ENCODE measurements around the gene LRSAM1.
A peak's percentile ranks its signal among the peaks of the same experiment; 100 is the strongest.

LRSAM1 gene

GRCh38 chr9:127421057-127421456, 30.3 kb upstream of the LRSAM1 start:
- no peak overlapping the region for H3K4me3 ChIP-seq (ENCODE audit: low read depth, low read length)
- TF ChIP-seq CTCF (IDR thresholded peaks at IDR 0.05; ENCODE audit: low read depth, low read length): no peak

DNA sequence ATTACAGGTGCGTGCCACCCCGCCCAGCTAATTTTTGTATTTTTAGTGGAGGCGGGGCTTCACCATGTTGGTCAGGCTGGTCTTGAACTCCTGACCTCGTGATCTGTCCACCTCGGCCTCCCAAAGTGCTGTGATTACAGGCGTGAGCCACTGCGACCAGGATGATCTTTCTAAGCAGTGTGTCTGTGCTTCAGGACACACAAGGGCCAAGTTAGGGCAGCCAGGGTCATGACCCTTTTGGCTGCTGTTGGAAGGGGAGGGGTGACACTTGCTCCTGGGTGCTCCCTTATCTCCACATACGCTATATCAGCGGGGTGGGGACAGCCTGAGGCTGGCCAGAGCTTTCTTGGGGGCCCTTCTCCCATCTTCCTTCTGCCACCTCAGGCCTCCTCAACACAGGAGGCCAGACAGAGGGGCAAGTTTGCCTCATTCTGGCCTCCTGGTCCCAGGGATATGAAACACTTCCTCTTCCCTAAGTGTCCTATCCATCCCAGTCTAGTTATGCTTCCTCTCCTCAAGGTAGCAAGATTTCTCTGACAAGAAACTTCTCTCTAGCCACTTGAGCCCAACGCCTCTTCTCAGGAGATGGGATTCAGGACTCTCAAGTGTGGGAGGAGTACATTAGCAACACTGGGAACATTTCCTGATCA, 29.1 kb upstream of the LRSAM1 start:
- no peak overlapping the region for H3K4me3 ChIP-seq (ENCODE audit: low read depth, low read length)
- TF ChIP-seq CTCF (IDR thresholded peaks at IDR 0.05; ENCODE audit: low read depth, low read length): no peak

- peak overlapping the region; percentile 80 for H3K4me3 ChIP-seq (ENCODE audit: low read depth, low read length)
- TF ChIP-seq CTCF (IDR thresholded peaks at IDR 0.05; ENCODE audit: low read depth, low read length): no peak
Observed at GRCh38 chr9:127422787-127423186, 28.5 kb upstream of the LRSAM1 start.

DNA sequence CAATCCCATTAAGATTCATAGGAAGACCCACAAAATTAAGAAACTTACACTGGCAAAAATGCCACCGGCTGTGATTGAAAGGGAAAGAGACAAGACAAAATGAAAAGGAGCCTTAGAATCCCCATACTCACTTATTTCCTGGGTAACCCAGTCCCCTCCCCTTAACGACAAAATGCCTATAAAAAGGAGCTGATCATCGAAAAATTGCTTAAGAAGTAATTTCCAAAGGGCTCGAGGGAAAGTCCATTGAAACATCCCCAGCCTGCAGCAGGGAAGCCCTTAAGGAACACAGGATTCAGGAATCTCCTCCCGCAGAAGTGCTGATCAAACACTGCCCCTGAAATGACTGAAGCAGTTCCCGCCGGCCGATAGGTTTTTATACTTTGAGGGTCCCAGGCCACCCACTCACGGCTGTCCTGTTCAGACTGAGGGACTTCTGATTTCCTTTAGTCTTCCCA, 27.8 kb upstream of the LRSAM1 start:
- peak overlapping the region; percentile 80 for H3K4me3 ChIP-seq (ENCODE audit: low read depth, low read length)
- TF ChIP-seq CTCF (IDR thresholded peaks at IDR 0.05; ENCODE audit: low read depth, low read length): no peak

DNA sequence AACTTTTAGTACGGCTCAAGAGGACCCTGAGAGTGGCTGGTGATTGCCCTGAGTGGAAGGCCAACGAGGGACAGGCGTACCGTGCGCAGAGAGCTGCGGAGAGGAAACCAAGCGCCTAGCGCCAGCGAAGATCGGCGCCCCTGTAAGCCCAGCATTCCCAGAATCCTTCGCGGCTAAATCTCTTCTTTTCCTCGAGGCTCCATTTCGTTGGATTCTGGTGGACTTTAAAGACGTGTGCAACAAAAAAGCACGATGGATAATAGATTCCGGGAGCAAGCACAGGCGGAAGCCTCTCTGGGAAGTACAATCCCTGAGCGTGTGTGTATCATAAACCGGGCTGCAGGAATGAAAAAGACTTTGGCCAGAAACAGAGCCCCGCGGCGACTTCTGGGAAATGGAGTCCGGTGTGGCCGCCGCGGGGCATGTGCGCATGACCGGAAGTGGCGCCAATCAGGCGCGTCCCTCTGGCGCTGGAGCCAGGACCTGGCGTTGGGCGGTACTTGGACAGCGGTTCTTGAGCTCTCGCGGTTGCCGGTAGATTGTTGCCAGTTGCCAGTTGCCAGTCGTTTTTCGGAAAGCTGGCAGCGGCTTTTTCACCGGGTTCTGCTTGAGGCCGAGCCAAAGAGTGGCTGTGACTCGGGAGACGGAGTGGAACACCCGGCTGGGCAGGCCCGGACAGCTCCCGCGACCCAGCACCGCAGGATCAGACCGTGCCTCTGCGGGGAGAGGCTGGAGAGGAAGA, 27.2 kb upstream of the LRSAM1 start, which contains the start of gene ZNF79:
ZNF79 (plus strand) TSS at position 449 of the 742 bp plus-strand sequence. CDS start 406 bp downstream, outside the sequence.
- H3K4me3 ChIP-seq (ENCODE audit: low read depth, low read length): peak within 1 kb of the TSS; percentile 80
- no peak for TF ChIP-seq CTCF (IDR thresholded peaks at IDR 0.05; ENCODE audit: low read depth, low read length)

DNA sequence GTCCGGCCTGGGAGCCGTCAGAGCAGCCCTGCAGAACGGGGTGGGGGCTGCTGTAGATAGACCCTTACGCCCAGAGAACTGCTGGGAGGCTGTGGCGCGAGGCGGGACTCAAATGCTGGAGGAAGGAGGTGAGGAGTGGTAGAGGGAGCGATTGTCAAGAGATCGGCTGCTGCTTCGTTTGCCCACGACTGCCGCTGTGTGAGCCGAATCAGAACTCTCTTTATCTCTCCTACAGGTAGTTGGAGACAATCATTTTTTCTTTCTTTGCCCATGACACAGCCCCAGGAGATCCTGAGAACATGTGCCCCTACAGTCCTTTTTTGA, 26.7 kb upstream of the LRSAM1 start:
- peak overlapping the region; percentile 80 for H3K4me3 ChIP-seq (ENCODE audit: low read depth, low read length)
- TF ChIP-seq CTCF (IDR thresholded peaks at IDR 0.05; ENCODE audit: low read depth, low read length): no peak

DNA sequence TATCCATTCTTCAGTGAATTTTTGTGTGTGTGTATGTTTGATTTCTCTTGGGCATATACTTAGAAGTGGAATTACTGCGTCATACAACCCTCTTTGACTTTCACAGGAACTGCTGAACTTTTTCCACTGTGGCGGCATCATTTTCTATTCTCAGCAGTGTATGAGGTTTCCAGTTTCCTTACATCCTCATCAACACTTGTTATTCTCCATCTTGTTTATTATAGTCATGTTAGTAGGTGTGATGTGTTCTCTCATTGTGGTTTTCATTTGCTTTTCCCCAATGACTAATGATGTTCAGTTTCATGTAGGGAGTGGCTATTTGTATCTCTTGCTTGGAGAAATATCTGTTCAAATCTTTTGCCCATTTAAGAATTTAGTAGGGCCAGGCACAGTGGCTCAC, 24.6 kb upstream of the LRSAM1 start:
- no peak for TF ChIP-seq CTCF (IDR thresholded peaks at IDR 0.05; ENCODE audit: low read depth, low read length)

More for the DNA sequence above, 24.6 kb upstream of the LRSAM1 start:
- H3K4me3 ChIP-seq (ENCODE audit: low read depth, low read length): no peak overlapping the region

All from WI38 (cell line).